K562 (cell line): ENCODE data around the gene SRM. TPM values are rescaled to one million over a fixed set of nuclear protein-coding genes. Genes with fewer than 3 reads are reported as not detected.
A peak's percentile ranks its signal among the peaks of the same experiment; 100 is the strongest.

Source experiments
- EHMT2 ChIP-seq: fragments of 450-650 bp; IDR thresholded peaks from 2 replicates; pipeline ENCODE4 v1.6.1; 2018; ENCODE audit warnings: antibody characterized with exemption
- ETV5 ChIP-seq: sonication (generic); formaldehyde crosslinking; IDR thresholded peaks from 2 replicates; pipeline ENCODE4 v1.4.0; 2020; ENCODE audit warnings: low read depth, mild to moderate bottlenecking, missing genetic modification reagents
- HLTF ChIP-seq: fragments of 450-650 bp; IDR thresholded peaks from 2 replicates; pipeline ENCODE4 v1.6.1; 2016
- KAT8 ChIP-seq: fragments of 450-650 bp; IDR thresholded peaks from 2 replicates; pipeline ENCODE4 v1.6.1; 2016; ENCODE audit warnings: low read depth, mild to moderate bottlenecking
- MAZ ChIP-seq, 2 experiments: fragments of 450-650 bp in 1 of 2; sonication (generic) in 1 of 2; formaldehyde crosslinking; IDR thresholded peaks in 1 of 2; conservative IDR thresholded peaks in 1 of 2; 2 replicates each; pipeline versions ENCODE4 v1.4.0 to v1.5.0; 2020; ENCODE audit warnings: mild to moderate bottlenecking in 1 of 2, missing genetic modification reagents in 1 of 2
- MTA2 ChIP-seq: fragments of 450-650 bp; IDR thresholded peaks from 2 replicates; pipeline ENCODE4 v1.6.1; 2016; ENCODE audit warnings: low read depth
- RB1 ChIP-seq: fragments of 450-650 bp; IDR thresholded peaks from 2 replicates; pipeline ENCODE4 v1.6.1; 2017; ENCODE audit warnings: low read depth, mild to moderate bottlenecking
- RCOR1 ChIP-seq, 2 experiments: IDR thresholded peaks; 2 replicates each; pipeline ENCODE4 v1.6.1; 2012; ENCODE audit warnings: low read depth in 2 of 2, low read length in 2 of 2, borderline replicate concordance in 1 of 2, improper control_type of control experiment in 1 of 2
- TFAP4 ChIP-seq: sonication (generic); formaldehyde crosslinking; IDR thresholded peaks from 2 replicates; pipeline ENCODE4 v1.8.0; 2022; ENCODE audit warnings: missing genetic modification reagents, mild to moderate bottlenecking, moderate library complexity, borderline replicate concordance
- ZBTB40 ChIP-seq, 2 experiments: fragments of 450-650 bp in 1 of 2; sonication (generic) in 1 of 2; formaldehyde crosslinking in 1 of 2; IDR thresholded peaks; 2 replicates each; pipeline versions ENCODE4 v1.7.1 to v1.9.0; 2016 to 2022; ENCODE audit warnings: inconsistent platforms in 1 of 2, mild to moderate bottlenecking in 1 of 2, missing genetic modification reagents in 1 of 2
- ZFP30 ChIP-seq: fragments of 250-450 bp; sonication (Bioruptor Pico); IDR thresholded peaks from 2 replicates; pipeline ENCODE4 v1.8.0; 2022; ENCODE audit warnings: moderate library complexity, mild to moderate bottlenecking, inconsistent platforms, borderline replicate concordance
- ZKSCAN3 ChIP-seq: fragments of 250-450 bp; sonication (Bioruptor Pico); IDR thresholded peaks from 2 replicates; pipeline ENCODE4 v1.4.0; 2020
- ZNF232 ChIP-seq: sonication (generic); formaldehyde crosslinking; IDR thresholded peaks from 2 replicates; pipeline ENCODE4 v1.8.0; 2022; ENCODE audit warnings: mild to moderate bottlenecking, missing genetic modification reagents
- ZNF263 ChIP-seq: sonication (generic); formaldehyde crosslinking; IDR thresholded peaks from 2 replicates; pipeline ENCODE4 v1.8.0; 2022; ENCODE audit warnings: mild to moderate bottlenecking, missing genetic modification reagents, borderline replicate concordance
- polyA plus RNA-seq, 8 experiments: library from polyadenylated mRNA; depleted of rRNA in 4 of 8; stranded (reverse) in 5 of 8; unstranded in 3 of 8; fragments of >200 nt; fragmentation: Nextera tagmentation in 2 of 8; fragmentation: Illumina TruSeq in 1 of 8; extraction: Ambion mirVana in 2 of 8; extraction: Trizol in 1 of 8; gene quantifications; 2 replicates each; pipeline versions ENCODE4 v1.2.1 to v1.2.3, GENCODE V29; 2011 to 2014; ENCODE audit warnings: inconsistent platforms in 1 of 8, missing spikeins in 1 of 8
- total RNA-seq, 7 experiments: library from RNA; depleted of rRNA in 6 of 7; stranded (reverse); fragments of >200 nt in 6 of 7; fragmentation: Illumina TruSeq in 2 of 7; extraction: Trizol in 2 of 7; gene quantifications; 2 replicates each; pipeline versions ENCODE4 v1.2.1 to v1.2.3, GENCODE V29; 2011 to 2021; ENCODE audit warnings: low replicate concordance in 1 of 7

Gene SRM
- total and polyA plus RNA-seq, 9 of the 15 experiments (the other 6 are each of a cell fraction or from before 2014, with no cell fraction given) = 23.9 to 373 (median 82.5) TPM

- TF ChIP-seq KAT8 = no peak
- peak in 1 of 2 experiments; percentile 33; a peak in 1 of 4 replicates for TF ChIP-seq MAZ (CRISPR knock-in tag; conservative IDR thresholded peaks at IDR 0.05 in 1 of 2, IDR thresholded peaks at IDR 0.05 in 1 of 2)
- peak; percentile 54; the same call in 1 of the 2 replicates for TF ChIP-seq ZNF232
- no peak for TF ChIP-seq RCOR1 (IDR thresholded peaks at IDR 0.05; ENCODE audit: borderline replicate concordance in 1 of 2, low read depth in 2 of 2, low read length in 2 of 2)
- TF ChIP-seq EHMT2 = no peak
- no peak for TF ChIP-seq MTA2
- TF ChIP-seq ETV5 (CRISPR knock-in tag) = peak; percentile 40; the same call in 1 of the 2 replicates
- no peak for TF ChIP-seq ZBTB40 (IDR thresholded peaks at IDR 0.05)
- no peak for TF ChIP-seq ZBTB40 (CRISPR knock-in tag; IDR thresholded peaks at IDR 0.05)
- no peak for TF ChIP-seq ZNF263
- TF ChIP-seq TFAP4 (CRISPR knock-in tag) = no peak
- TF ChIP-seq RB1 = no peak
- no peak for TF ChIP-seq ZKSCAN3 (CRISPR knock-in tag)
- TF ChIP-seq HLTF = no peak
- TF ChIP-seq ZFP30 (CRISPR knock-in tag) = no peak
These were observed 457 bp downstream of the SRM start (continued) for GRCh38 chr1:11059155-11059967.
